ENCODE results near the gene ABCG8.

ABCG8 gene

DNA sequence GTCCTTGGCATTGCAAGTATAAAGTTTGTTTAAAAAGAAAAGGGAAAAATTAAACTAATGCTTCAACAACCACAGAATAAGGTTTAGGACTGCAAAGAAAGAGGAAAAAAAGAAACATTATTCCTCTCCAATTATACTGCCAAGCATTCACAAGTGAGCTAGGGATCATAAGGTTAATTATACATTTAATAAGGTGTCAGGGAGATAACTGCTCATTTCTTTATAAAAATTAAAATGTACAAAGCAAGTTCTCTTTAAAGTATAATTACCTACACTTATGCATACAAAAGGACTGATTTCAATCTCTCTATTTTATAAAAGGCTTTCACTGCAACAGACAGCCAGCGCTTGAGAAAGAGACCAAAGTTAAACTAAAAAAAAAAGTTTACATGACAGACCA, 58.1 kb downstream of the ABCG8 start:
- H3K27ac ChIP-seq (ENCODE audit: insufficient read depth in 1 of 2, low read depth in 1 of 2, low read length in 2 of 2, poor library complexity in 1 of 2, severe bottlenecking in 2 of 2) = no peak overlapping the region
- no peak for DNase-seq
- no peaks in the 10 kb centered on the region for H3K27me3 ChIP-seq (replicated peaks in 2 of 5; ENCODE audit: control insufficient read depth in 4 of 5, insufficient read depth in 5 of 5, low read length in 4 of 5)
- ChIA-PET POLR2A (no interaction called here), CTCF (interaction anchor here (1.1 kb wide), 1 partner anchor 10 kb away, joined by 3 read pairs; no protein-coding TSS in a partner anchor)
- no peaks in the 10 kb centered on the region for H3K4me1 ChIP-seq (ENCODE audit: control extremely low read depth in 1 of 4, control insufficient read depth in 4 of 4, insufficient read depth in 4 of 4, low read length in 3 of 4)
- WGBS (ENCODE audit: insufficient coverage) = no CpG with 5 or more reads among the region's 1 CpG
- H3K9me3 ChIP-seq (ENCODE audit: control extremely low read depth in 1 of 5, control insufficient read depth in 4 of 5, insufficient read depth in 2 of 5, low read depth in 1 of 5, low read length in 4 of 5) = no peaks in the 10 kb centered on the region
- H3K4me3 ChIP-seq (ENCODE audit: control insufficient read depth in 1 of 7, extremely low read depth in 1 of 7, insufficient read depth in 4 of 7, low read depth in 2 of 7, low read length in 6 of 7) = no peak overlapping the region
- peaks cover 11 to 84% (median 53%) of the 10 kb centered on the region in 4 experiments for H3K36me3 ChIP-seq (ENCODE audit: control insufficient read depth in 4 of 4, insufficient read depth in 4 of 4, low read length in 3 of 4)

- H3K4me3 ChIP-seq (ENCODE audit: control insufficient read depth in 1 of 7, extremely low read depth in 1 of 7, insufficient read depth in 4 of 7, low read depth in 2 of 7, low read length in 6 of 7) = no peak overlapping the region
- peaks cover 7 to 78% (median 49%) of the 10 kb centered on the region in 4 experiments for H3K36me3 ChIP-seq (ENCODE audit: control insufficient read depth in 4 of 4, insufficient read depth in 4 of 4, low read length in 3 of 4)
- H3K4me1 ChIP-seq (ENCODE audit: control extremely low read depth in 1 of 4, control insufficient read depth in 4 of 4, insufficient read depth in 4 of 4, low read length in 3 of 4) = no peaks in the 10 kb centered on the region
- CTCF ChIA-PET = interaction anchor here (1.1 kb wide), 1 partner anchor 9 kb away, joined by 3 read pairs; no protein-coding TSS in a partner anchor
- POLR2A ChIA-PET = no interaction called here
- 100% methylated on average over 2 of the region's 6 CpGs for WGBS (ENCODE audit: insufficient coverage)
- H3K9me3 ChIP-seq (ENCODE audit: control extremely low read depth in 1 of 5, control insufficient read depth in 4 of 5, insufficient read depth in 2 of 5, low read depth in 1 of 5, low read length in 4 of 5) = no peaks in the 10 kb centered on the region
- DNase-seq = no peak
- H3K27ac ChIP-seq (ENCODE audit: insufficient read depth in 1 of 2, low read depth in 1 of 2, low read length in 2 of 2, poor library complexity in 1 of 2, severe bottlenecking in 2 of 2) = no peak overlapping the region
- no peaks in the 10 kb centered on the region for H3K27me3 ChIP-seq (replicated peaks in 2 of 5; ENCODE audit: control insufficient read depth in 4 of 5, insufficient read depth in 5 of 5, low read length in 4 of 5)
Observed at GRCh38 chr2:43897492-43897891, 58.7 kb downstream of the ABCG8 start.

DNA sequence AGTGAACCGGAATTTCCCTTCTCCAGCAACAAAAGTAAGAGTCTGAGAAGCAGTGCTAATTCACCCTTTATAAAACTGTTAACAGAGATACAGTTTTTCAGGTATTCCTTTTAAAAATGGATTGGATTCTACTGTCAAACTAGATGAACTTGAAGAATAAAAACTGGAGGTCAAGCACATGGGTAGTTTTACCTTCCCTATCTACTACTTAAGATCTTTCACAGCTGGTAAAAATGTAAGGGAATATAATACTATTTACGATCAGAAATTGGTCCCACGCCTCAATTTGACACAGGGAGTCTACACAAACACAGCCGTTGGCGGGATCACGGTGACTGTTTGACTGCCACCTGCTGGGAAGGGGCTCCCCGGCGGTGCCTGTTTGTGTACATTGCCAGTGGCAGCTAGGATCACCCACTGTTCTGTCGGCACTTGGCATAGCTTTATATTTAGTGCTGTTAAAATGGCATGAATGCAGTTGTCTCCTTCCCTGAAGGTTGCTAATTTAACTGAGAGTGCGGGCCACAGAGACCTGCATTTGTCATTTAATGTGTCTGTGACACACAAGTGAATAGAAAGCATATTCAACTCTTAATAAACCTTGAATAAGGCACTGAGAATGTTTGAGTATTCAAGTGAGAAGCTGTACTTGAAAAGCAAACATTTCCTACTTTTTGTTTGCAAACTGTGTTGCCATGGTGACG, 59.5 kb downstream of the ABCG8 start:
- peak in 2 of 3 donors; percentile 9 to 15 for DNase-seq
- no peak overlapping the region for H3K27ac ChIP-seq (ENCODE audit: insufficient read depth in 1 of 2, low read depth in 1 of 2, low read length in 2 of 2, poor library complexity in 1 of 2, severe bottlenecking in 2 of 2)
- no peaks in the 10 kb centered on the region for H3K4me1 ChIP-seq (ENCODE audit: control extremely low read depth in 1 of 4, control insufficient read depth in 4 of 4, insufficient read depth in 4 of 4, low read length in 3 of 4)
- no peak overlapping the region for H3K4me3 ChIP-seq (ENCODE audit: control insufficient read depth in 1 of 7, extremely low read depth in 1 of 7, insufficient read depth in 4 of 7, low read depth in 2 of 7, low read length in 6 of 7)
- no CpG with 5 or more reads among the region's 11 CpGs for WGBS (ENCODE audit: insufficient coverage)
- ChIA-PET POLR2A (no interaction called here), CTCF (interaction anchor here (1.1 kb wide), 1 partner anchor 37 kb away, joined by 3 read pairs; no protein-coding TSS in a partner anchor)
- H3K9me3 ChIP-seq (ENCODE audit: control extremely low read depth in 1 of 5, control insufficient read depth in 4 of 5, insufficient read depth in 2 of 5, low read depth in 1 of 5, low read length in 4 of 5) = no peaks in the 10 kb centered on the region
- peaks cover 7 to 78% (median 48%) of the 10 kb centered on the region in 4 experiments for H3K36me3 ChIP-seq (ENCODE audit: control insufficient read depth in 4 of 4, insufficient read depth in 4 of 4, low read length in 3 of 4)
- H3K27me3 ChIP-seq (replicated peaks in 2 of 5; ENCODE audit: control insufficient read depth in 4 of 5, insufficient read depth in 5 of 5, low read length in 4 of 5) = no peaks in the 10 kb centered on the region

DNA sequence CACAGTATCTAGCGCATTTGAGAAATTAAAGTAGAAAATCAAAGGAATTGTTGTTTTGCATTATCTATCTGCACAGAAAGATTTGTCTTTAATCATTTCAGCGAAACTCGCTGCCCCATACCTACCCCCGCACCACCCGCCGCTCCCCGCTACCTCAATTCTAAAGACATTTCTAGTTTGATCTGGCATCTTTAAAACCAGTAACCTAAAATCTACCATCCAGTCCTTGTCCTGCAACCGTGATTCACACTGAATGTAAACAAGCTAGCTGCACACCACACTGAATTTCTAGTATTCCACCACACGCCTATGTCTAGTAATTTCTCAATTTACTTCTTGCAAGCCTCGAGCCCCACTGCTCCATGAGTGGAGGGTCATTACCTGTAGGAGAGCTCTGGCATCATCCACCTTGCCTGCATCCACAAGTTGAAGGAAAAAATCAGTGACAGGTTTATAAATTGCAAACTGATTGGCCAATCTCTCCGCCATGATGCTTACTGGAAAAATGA, 60.1 kb downstream of the ABCG8 start:
- H3K4me3 ChIP-seq (ENCODE audit: control insufficient read depth in 1 of 7, extremely low read depth in 1 of 7, insufficient read depth in 4 of 7, low read depth in 2 of 7, low read length in 6 of 7) = no peak overlapping the region
- no peak overlapping the region for H3K27ac ChIP-seq (ENCODE audit: insufficient read depth in 1 of 2, low read depth in 1 of 2, low read length in 2 of 2, poor library complexity in 1 of 2, severe bottlenecking in 2 of 2)
- peaks cover 10 to 75% (median 45%) of the 10 kb centered on the region in 4 experiments for H3K36me3 ChIP-seq (ENCODE audit: control insufficient read depth in 4 of 4, insufficient read depth in 4 of 4, low read length in 3 of 4)
- peak in 2 of 3 donors; percentile 7 to 15 for DNase-seq
- POLR2A ChIA-PET = no interaction called here
- no peaks in the 10 kb centered on the region for H3K27me3 ChIP-seq (replicated peaks in 2 of 5; ENCODE audit: control insufficient read depth in 4 of 5, insufficient read depth in 5 of 5, low read length in 4 of 5)
- no peaks in the 10 kb centered on the region for H3K9me3 ChIP-seq (ENCODE audit: control extremely low read depth in 1 of 5, control insufficient read depth in 4 of 5, insufficient read depth in 2 of 5, low read depth in 1 of 5, low read length in 4 of 5)
- WGBS (ENCODE audit: insufficient coverage) = 98% methylated on average over 7 of the region's 11 CpGs
- no peaks in the 10 kb centered on the region for H3K4me1 ChIP-seq (ENCODE audit: control extremely low read depth in 1 of 4, control insufficient read depth in 4 of 4, insufficient read depth in 4 of 4, low read length in 3 of 4)
- CTCF ChIA-PET = interaction anchor here (1.1 kb wide), 1 partner anchor 36 kb away, joined by 3 read pairs; no protein-coding TSS in a partner anchor

- Histone ChIP-seq H3K27ac (ENCODE audit: insufficient read depth in 1 of 2, low read depth in 1 of 2, low read length in 2 of 2, poor library complexity in 1 of 2, severe bottlenecking in 2 of 2) (no peak overlapping the region), H3K36me3 (ENCODE audit: control insufficient read depth in 4 of 4, insufficient read depth in 4 of 4, low read length in 3 of 4) (peaks cover 11 to 73% (median 43%) of the 10 kb centered on the region in 4 experiments), H3K4me3 (ENCODE audit: control insufficient read depth in 1 of 7, extremely low read depth in 1 of 7, insufficient read depth in 4 of 7, low read depth in 2 of 7, low read length in 6 of 7) (no peak overlapping the region), H3K9me3 (ENCODE audit: control extremely low read depth in 1 of 5, control insufficient read depth in 4 of 5, insufficient read depth in 2 of 5, low read depth in 1 of 5, low read length in 4 of 5) (no peaks in the 10 kb centered on the region), H3K4me1 (ENCODE audit: control extremely low read depth in 1 of 4, control insufficient read depth in 4 of 4, insufficient read depth in 4 of 4, low read length in 3 of 4) (no peaks in the 10 kb centered on the region), H3K27me3 (replicated peaks in 2 of 5; ENCODE audit: control insufficient read depth in 4 of 5, insufficient read depth in 5 of 5, low read length in 4 of 5) (no peaks in the 10 kb centered on the region)
- DNase-seq = no peak
- POLR2A ChIA-PET = no interaction called here
- WGBS (ENCODE audit: insufficient coverage) = 100% methylated on average over 1 of the region's 2 CpGs
- CTCF ChIA-PET = no interaction called here
Observed at GRCh38 chr2:43899589-43899988, 60.8 kb downstream of the ABCG8 start.

DNA sequence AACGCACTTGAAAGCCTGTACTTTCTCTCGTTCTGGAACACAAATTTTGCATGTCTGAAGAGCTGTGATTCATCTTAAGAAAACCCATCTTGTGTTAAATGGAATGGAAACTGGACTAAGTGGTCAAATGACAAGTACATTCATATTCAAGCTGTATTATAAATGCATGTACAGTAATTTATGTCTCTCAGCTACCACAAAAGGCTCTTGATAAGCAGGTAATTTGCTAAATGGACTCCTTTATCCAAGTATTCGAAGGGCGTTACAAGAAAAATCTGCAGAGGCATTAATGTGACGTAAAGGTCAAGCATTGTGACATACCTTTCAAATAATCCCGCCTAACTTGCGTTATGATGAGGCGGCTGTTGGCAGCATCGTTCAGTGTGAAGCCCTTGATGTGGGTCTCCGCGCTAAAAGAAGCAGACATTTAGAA, 66.6 kb downstream of the ABCG8 start:
- Histone ChIP-seq H3K9me3 (ENCODE audit: control extremely low read depth in 1 of 5, control insufficient read depth in 4 of 5, insufficient read depth in 2 of 5, low read depth in 1 of 5, low read length in 4 of 5) (no peaks in the 10 kb centered on the region), H3K4me3 (ENCODE audit: control insufficient read depth in 1 of 7, extremely low read depth in 1 of 7, insufficient read depth in 4 of 7, low read depth in 2 of 7, low read length in 6 of 7) (no peak overlapping the region), H3K36me3 (ENCODE audit: control insufficient read depth in 4 of 4, insufficient read depth in 4 of 4, low read length in 3 of 4) (peaks cover 14 to 67% (median 32%) of the 10 kb centered on the region in 4 experiments), H3K4me1 (ENCODE audit: control extremely low read depth in 1 of 4, control insufficient read depth in 4 of 4, insufficient read depth in 4 of 4, low read length in 3 of 4) (no peaks in the 10 kb centered on the region), H3K27ac (ENCODE audit: insufficient read depth in 1 of 2, low read depth in 1 of 2, low read length in 2 of 2, poor library complexity in 1 of 2, severe bottlenecking in 2 of 2) (no peak overlapping the region), H3K27me3 (replicated peaks in 2 of 5; ENCODE audit: control insufficient read depth in 4 of 5, insufficient read depth in 5 of 5, low read length in 4 of 5) (no peaks in the 10 kb centered on the region)
- DNase-seq = no peak
- CTCF ChIA-PET = no interaction called here
- 94% methylated on average over 11 of the region's 11 CpGs for WGBS (ENCODE audit: insufficient coverage)
- POLR2A ChIA-PET = no interaction called here

DNA sequence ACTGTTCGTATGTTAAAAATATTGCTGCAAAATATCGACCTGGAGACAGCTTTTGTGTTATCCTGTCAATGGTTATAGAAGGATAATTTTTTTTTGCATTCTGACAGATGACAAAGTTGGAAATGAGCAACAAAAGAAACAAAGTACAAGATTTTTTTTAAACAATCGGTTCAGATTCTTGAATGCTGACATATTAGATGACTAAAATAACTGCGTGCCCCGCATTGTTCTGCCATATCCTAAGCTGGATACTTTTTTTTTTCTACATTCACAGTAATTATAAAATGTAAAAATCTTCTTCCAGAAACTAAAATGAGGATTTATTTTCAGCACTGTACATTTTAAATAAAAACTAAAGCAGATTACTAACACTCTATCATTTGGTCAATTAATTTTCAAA, 67.1 kb downstream of the ABCG8 start:
- POLR2A ChIA-PET = no interaction called here
- no peak for DNase-seq
- no peaks in the 10 kb centered on the region for H3K27me3 ChIP-seq (replicated peaks in 2 of 5; ENCODE audit: control insufficient read depth in 4 of 5, insufficient read depth in 5 of 5, low read length in 4 of 5)
- H3K27ac ChIP-seq (ENCODE audit: insufficient read depth in 1 of 2, low read depth in 1 of 2, low read length in 2 of 2, poor library complexity in 1 of 2, severe bottlenecking in 2 of 2) = no peak overlapping the region
- CTCF ChIA-PET = interaction anchor here (1.3 kb wide), 1 partner anchor 9 kb away, joined by 3 read pairs; no protein-coding TSS in a partner anchor
- no peaks in the 10 kb centered on the region for H3K9me3 ChIP-seq (ENCODE audit: control extremely low read depth in 1 of 5, control insufficient read depth in 4 of 5, insufficient read depth in 2 of 5, low read depth in 1 of 5, low read length in 4 of 5)
- no peaks in the 10 kb centered on the region for H3K4me1 ChIP-seq (ENCODE audit: control extremely low read depth in 1 of 4, control insufficient read depth in 4 of 4, insufficient read depth in 4 of 4, low read length in 3 of 4)
- 100% methylated on average over 3 of the region's 5 CpGs for WGBS (ENCODE audit: insufficient coverage)
- H3K36me3 ChIP-seq (ENCODE audit: control insufficient read depth in 4 of 4, insufficient read depth in 4 of 4, low read length in 3 of 4) = peaks cover 14 to 67% (median 33%) of the 10 kb centered on the region in 4 experiments
- H3K4me3 ChIP-seq (ENCODE audit: control insufficient read depth in 1 of 7, extremely low read depth in 1 of 7, insufficient read depth in 4 of 7, low read depth in 2 of 7, low read length in 6 of 7) = no peak overlapping the region

All from common myeloid progenitor, CD34-positive (primary cell).